OCI-LY3 (cell line): Measurements from ENCODE around the gene PIH1D1.

Experiments
- H2AFZ ChIP-seq: fragments of 200-600, 300-600 bp; shearing (Covaris generic); 2 replicates; pipeline ENCODE4 v1.6.0; 2014; ENCODE audit warnings: antibody characterized with exemption, low read depth, low read length
- H3K27ac ChIP-seq: fragments of 200-600, 300-600 bp; sonication (generic); 2 replicates; pipeline ENCODE4 v1.5.1; 2014; ENCODE audit warnings: mild to moderate bottlenecking, low read length, moderate library complexity, mixed read lengths
- H3K27me3 ChIP-seq: fragments of 200-600, 300-600 bp; sonication (generic); 2 replicates; pipeline ENCODE4 v1.6.1; 2014; ENCODE audit warnings: low read depth, low read length, mixed read lengths
- H3K36me3 ChIP-seq: fragments of 200-600, 300-600 bp; sonication (generic); replicated peaks from 2 replicates; pipeline ENCODE3; 2014; ENCODE audit warnings: low read depth, low read length, mixed read lengths
- H3K4me1 ChIP-seq: fragments of 300-600, 200-600 bp; sonication (generic); 2 replicates; pipeline ENCODE4 v1.6.1; 2014; ENCODE audit warnings: low read length, mixed read lengths
- H3K4me2 ChIP-seq: fragments of 200-600, 300-600 bp; sonication (generic); 2 replicates; pipeline ENCODE4 v1.6.1; 2014; ENCODE audit warnings: low read length, mixed read lengths
- H3K4me3 ChIP-seq: fragments of 300-600, 200-600 bp; sonication (generic); 2 replicates; pipeline ENCODE4 v1.5.1; 2014; ENCODE audit warnings: antibody characterized with exemption, mild to moderate bottlenecking, low read length, moderate library complexity
- H3K79me2 ChIP-seq: fragments of 300-600, 200-600 bp; shearing (Covaris generic); 2 replicates; pipeline ENCODE4 v1.6.1; 2014; ENCODE audit warnings: mild to moderate bottlenecking, low read length, mixed read lengths
- H3K9ac ChIP-seq: fragments of 300-600, 200-600 bp; shearing (Covaris generic); 2 replicates; pipeline ENCODE4 v1.6.0; 2014; ENCODE audit warnings: mild to moderate bottlenecking, low read length, moderate library complexity
- H3K9me3 ChIP-seq: fragments of 200-600, 300-600 bp; shearing (Covaris generic); 2 replicates; pipeline ENCODE4 v1.6.1; 2014; ENCODE audit warnings: low read length, mixed read lengths; ENCODE audit not compliant: insufficient read depth
- H4K20me1 ChIP-seq: fragments of 200-600, 300-600 bp; sonication (generic); 2 replicates; pipeline ENCODE4 v1.6.1; 2016; ENCODE audit warnings: low read length, mixed read lengths; ENCODE audit not compliant: insufficient read depth
- EZH2phosphoT487 ChIP-seq: fragments of 200-600 bp; shearing (Covaris generic); IDR thresholded peaks from 2 replicates; pipeline ENCODE4 v1.6.1; 2018; ENCODE audit warnings: antibody characterized with exemption, mixed run types, low read depth
- TF ChIP-seq, protein P1 (sequence below): fragments of 200-600, 300-600 bp; sonication (generic); IDR thresholded peaks from 2 replicates; pipeline ENCODE4 v1.5.1; 2014; ENCODE audit warnings: antibody characterized with exemption, low read length, low read depth

PIH1D1 gene

DNA sequence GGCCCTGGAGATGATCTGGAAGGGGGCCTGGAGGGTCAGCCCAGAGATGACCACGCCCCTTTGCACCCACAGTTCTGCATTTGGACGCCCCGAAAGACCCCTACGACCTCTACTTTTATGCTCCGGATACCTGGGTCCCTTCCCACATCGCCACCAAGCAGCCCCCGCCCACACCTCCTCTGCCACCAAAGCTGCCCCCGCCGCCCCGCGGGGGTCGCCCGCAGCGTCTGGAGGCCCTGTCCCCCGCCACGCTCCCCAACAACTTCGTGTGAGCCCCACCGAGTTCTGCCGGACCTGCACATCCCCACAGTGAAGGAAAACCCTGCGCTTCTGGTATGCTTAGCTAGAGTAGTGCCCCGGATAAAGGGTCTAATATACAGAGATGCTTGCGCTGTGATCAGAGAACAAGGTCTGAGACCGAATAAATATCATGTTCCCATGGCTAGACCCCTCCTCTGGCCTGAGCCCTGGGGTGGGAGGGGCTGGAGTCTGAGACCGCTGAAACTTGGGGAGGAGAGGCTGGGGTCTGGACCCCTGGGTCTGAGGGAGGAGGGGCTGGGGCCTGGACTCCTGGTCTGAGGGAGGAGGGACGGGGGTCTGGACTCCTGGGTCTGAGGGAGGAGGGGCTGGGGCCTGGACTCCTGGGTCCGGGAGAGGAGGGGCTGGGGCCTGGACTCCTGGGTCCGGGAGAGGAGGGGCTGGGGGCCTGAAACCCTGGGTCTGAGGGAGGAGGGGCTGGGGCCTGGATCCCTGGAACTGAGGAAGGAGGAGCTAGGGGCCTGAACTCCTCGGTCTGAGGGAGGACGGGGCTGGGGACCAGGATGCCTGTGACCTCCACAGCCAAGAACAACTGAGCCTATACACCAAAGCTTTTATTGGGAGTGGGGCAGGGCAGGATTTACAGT lies 22.8 kb downstream of the PIH1D1 start:
- Histone ChIP-seq H4K20me1 (no peaks in the 10 kb centered on the region), H3K4me2 (no peak overlapping the region), H3K27ac (no peak overlapping the region), H3K79me2 (no peaks in the 10 kb centered on the region), H3K4me1 (peaks cover 10% of the 10 kb centered on the region), H3K4me3 (no peak overlapping the region), H3K36me3 (no peaks in the 10 kb centered on the region), H3K27me3 (peaks cover 35% of the 10 kb centered on the region), H3K9ac (no peak overlapping the region), H3K9me3 (no peaks in the 10 kb centered on the region), H2AFZ (no peak overlapping the region)
- TF ChIP-seq EZH2phosphoT487: no peak
- TF ChIP-seq, protein P1, sequence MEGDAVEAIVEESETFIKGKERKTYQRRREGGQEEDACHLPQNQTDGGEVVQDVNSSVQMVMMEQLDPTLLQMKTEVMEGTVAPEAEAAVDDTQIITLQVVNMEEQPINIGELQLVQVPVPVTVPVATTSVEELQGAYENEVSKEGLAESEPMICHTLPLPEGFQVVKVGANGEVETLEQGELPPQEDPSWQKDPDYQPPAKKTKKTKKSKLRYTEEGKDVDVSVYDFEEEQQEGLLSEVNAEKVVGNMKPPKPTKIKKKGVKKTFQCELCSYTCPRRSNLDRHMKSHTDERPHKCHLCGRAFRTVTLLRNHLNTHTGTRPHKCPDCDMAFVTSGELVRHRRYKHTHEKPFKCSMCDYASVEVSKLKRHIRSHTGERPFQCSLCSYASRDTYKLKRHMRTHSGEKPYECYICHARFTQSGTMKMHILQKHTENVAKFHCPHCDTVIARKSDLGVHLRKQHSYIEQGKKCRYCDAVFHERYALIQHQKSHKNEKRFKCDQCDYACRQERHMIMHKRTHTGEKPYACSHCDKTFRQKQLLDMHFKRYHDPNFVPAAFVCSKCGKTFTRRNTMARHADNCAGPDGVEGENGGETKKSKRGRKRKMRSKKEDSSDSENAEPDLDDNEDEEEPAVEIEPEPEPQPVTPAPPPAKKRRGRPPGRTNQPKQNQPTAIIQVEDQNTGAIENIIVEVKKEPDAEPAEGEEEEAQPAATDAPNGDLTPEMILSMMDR: no peak

DNA sequence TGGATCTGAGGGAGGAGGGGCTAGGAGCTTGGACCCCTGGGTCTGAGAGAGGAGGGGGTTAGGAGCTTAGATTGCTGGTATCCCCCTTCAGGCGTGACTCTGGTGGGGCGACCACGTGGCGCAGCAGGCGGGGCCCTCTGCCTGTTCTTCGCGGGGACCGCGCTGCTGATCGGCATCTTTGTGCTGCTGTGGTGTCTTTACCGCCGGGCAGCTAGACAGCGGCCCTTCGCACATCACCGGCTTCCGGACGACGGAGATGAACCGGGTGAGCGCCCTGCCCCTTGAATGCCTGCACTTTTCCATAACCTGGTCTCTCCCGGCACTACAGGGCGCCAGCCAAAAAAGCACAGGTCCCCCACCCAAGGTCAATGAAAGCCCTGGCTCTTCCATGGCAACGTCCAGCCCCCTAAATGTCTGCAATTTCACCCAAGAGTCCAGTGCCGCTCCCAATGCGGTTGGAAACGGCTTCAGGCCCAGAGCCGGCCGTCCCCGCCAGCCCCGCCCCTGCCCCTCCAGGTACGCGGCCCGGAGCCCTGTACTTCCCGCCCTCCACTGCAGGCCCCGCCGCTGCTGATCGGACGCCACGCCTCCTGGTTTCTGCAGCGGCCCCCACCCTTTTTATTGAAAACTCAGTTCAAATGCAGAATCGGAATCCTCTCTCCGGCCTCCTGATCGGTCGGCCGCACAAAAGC lies 23.6 kb downstream of the PIH1D1 start:
- Histone ChIP-seq H3K9ac (no peak overlapping the region), H3K9me3 (no peaks in the 10 kb centered on the region)

DNA sequence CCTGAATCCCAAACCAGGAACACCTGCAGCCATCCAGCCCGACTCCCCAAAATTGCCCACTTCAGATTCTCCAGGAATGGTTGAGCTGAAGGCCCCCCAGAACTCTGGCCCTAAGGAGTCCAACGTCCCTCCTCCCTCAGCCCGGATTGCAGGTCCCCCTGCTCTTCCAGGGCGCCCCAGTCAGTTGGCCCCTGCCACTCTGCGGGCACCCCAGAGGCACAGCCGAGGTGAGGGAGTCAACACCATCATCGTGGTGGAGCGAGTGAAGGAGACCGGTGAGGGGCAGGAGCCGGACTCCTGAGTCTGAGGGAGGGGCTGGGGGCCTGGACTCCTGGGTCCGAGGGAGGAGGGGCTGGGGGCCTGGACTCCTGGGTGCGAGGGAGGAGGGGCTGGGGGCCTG lies 24.3 kb downstream of the PIH1D1 start:
- no peak overlapping the region for H3K27ac ChIP-seq
- TF ChIP-seq EZH2phosphoT487: no peak
- TF ChIP-seq, protein P1: no peak
- peaks cover 10% of the 10 kb centered on the region for H3K4me1 ChIP-seq
- H3K4me2 ChIP-seq: no peak overlapping the region
- H3K9me3 ChIP-seq: no peaks in the 10 kb centered on the region
- H3K9ac ChIP-seq: no peak overlapping the region
- H4K20me1 ChIP-seq: no peaks in the 10 kb centered on the region
- H3K4me3 ChIP-seq: no peak overlapping the region
- H3K27me3 ChIP-seq: peaks cover 41% of the 10 kb centered on the region
- H3K36me3 ChIP-seq: no peaks in the 10 kb centered on the region
- no peak overlapping the region for H2AFZ ChIP-seq
- no peaks in the 10 kb centered on the region for H3K79me2 ChIP-seq

More for the DNA sequence above, 23.6 kb downstream of the PIH1D1 start:
- H3K4me2 ChIP-seq: no peak overlapping the region
- peaks cover 41% of the 10 kb centered on the region for H3K27me3 ChIP-seq
- peaks cover 10% of the 10 kb centered on the region for H3K4me1 ChIP-seq
- H4K20me1 ChIP-seq: no peaks in the 10 kb centered on the region
- H3K79me2 ChIP-seq: no peaks in the 10 kb centered on the region
- TF ChIP-seq, protein P1: no peak
- no peak for TF ChIP-seq EZH2phosphoT487
- H3K27ac ChIP-seq: no peak overlapping the region
- H3K4me3 ChIP-seq: no peak overlapping the region
- H2AFZ ChIP-seq: no peak overlapping the region
- no peaks in the 10 kb centered on the region for H3K36me3 ChIP-seq

DNA sequence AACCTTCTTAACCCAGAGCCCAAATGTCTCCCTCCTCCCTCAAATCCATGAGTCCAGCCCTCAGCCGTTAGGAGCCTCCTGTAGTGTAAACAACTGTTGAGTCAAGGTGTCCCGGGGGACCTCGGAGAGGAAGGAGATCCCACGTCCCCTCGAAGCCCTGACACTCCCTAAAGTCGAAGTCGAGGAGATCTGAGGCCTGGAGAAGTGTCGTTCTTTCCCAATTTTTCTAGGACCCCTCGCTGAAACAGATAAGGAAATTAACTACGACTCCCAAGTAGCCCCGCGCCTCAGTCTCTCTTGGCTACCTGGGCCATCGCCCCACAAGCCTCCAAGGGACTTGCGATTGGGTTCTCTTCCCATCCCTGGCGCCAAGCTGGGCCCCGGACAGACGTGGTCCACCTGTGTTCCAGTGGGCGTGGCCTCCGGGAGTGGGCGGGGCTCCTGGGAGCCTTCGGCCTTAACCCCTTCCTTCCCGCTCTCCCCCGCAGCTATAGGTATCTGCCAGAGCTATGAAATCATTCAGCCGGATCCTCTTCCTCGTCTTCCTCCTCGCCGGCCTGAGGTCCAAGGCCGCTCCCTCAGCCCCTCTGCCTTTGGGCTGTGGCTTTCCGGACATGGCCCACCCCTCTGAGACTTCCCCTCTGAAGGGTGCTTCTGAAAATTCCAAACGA lies 25.6 kb downstream of the PIH1D1 start:
- H3K27ac ChIP-seq: no peak overlapping the region
- no peaks in the 10 kb centered on the region for H4K20me1 ChIP-seq
- H3K36me3 ChIP-seq: no peaks in the 10 kb centered on the region
- H3K4me1 ChIP-seq: peaks cover 10% of the 10 kb centered on the region
- peaks cover 41% of the 10 kb centered on the region for H3K27me3 ChIP-seq
- no peaks in the 10 kb centered on the region for H3K9me3 ChIP-seq
- H2AFZ ChIP-seq: no peak overlapping the region
- no peaks in the 10 kb centered on the region for H3K79me2 ChIP-seq
- no peak overlapping the region for H3K9ac ChIP-seq
- H3K4me3 ChIP-seq: no peak overlapping the region
- no peak for TF ChIP-seq EZH2phosphoT487
- TF ChIP-seq, protein P1: no peak
- H3K4me2 ChIP-seq: no peak overlapping the region
